ENCODE measurements around the gene ARHGAP27.

The ARHGAP27 gene

GRCh38 chr17:45425125-45425983, 7.3 kb downstream of the ARHGAP27 start:
- peak overlapping the region; percentile 67; the same call in 1 of the 2 replicates for H3K4me3 ChIP-seq (ENCODE audit: low read length)

GRCh38 chr17:45424769-45425124, 7.9 kb downstream of the ARHGAP27 start:
- Histone ChIP-seq H3K9me3 (ENCODE audit: insufficient read depth, low read depth, low read length) (no peaks in the 10 kb centered on the region), H3K4me3 (ENCODE audit: low read length) (peak overlapping the region; percentile 67; the same call in 1 of the 2 replicates), H3K9ac (ENCODE audit: low read depth, low read length) (peak overlapping the region; percentile 79; the same call in 1 of the 2 replicates), H3K27ac (ENCODE audit: low read length) (no peak overlapping the region), H3K4me1 (ENCODE audit: insufficient read depth, low read length) (peaks cover 5% of the 10 kb centered on the region; the same call in 1 of the 2 replicates), H3K27me3 (ENCODE audit: insufficient read depth, low read length) (peaks cover 39% of the 10 kb centered on the region), H3K36me3 (ENCODE audit: insufficient read depth, low read depth, low read length) (no peaks in the 10 kb centered on the region)

More at GRCh38 chr17:45425125-45425983, 7.3 kb downstream of the ARHGAP27 start:
- Histone ChIP-seq H3K4me1 (ENCODE audit: insufficient read depth, low read length) (peaks cover 5% of the 10 kb centered on the region; the same call in 1 of the 2 replicates), H3K27me3 (ENCODE audit: insufficient read depth, low read length) (peaks cover 45% of the 10 kb centered on the region), H3K9me3 (ENCODE audit: insufficient read depth, low read depth, low read length) (no peaks in the 10 kb centered on the region), H3K36me3 (ENCODE audit: insufficient read depth, low read depth, low read length) (no peaks in the 10 kb centered on the region), H3K27ac (ENCODE audit: low read length) (no peak overlapping the region), H3K9ac (ENCODE audit: low read depth, low read length) (peak overlapping the region; percentile 79)

GRCh38 chr17:45423975-45424335, 8.7 kb downstream of the ARHGAP27 start:
- Histone ChIP-seq H3K4me1 (ENCODE audit: insufficient read depth, low read length) (peaks cover 5% of the 10 kb centered on the region; the same call in 1 of the 2 replicates), H3K9me3 (ENCODE audit: insufficient read depth, low read depth, low read length) (no peaks in the 10 kb centered on the region), H3K36me3 (ENCODE audit: insufficient read depth, low read depth, low read length) (no peaks in the 10 kb centered on the region), H3K27me3 (ENCODE audit: insufficient read depth, low read length) (peaks cover 31% of the 10 kb centered on the region), H3K9ac (ENCODE audit: low read depth, low read length) (no peak overlapping the region), H3K27ac (ENCODE audit: low read length) (no peak overlapping the region), H3K4me3 (ENCODE audit: low read length) (no peak overlapping the region)

GRCh38 chr17:45423304-45423974, 9.2 kb downstream of the ARHGAP27 start:
- Histone ChIP-seq H3K27me3 (ENCODE audit: insufficient read depth, low read length) (peaks cover 26% of the 10 kb centered on the region), H3K36me3 (ENCODE audit: insufficient read depth, low read depth, low read length) (no peaks in the 10 kb centered on the region), H3K9ac (ENCODE audit: low read depth, low read length) (no peak overlapping the region), H3K27ac (ENCODE audit: low read length) (no peak overlapping the region), H3K4me1 (ENCODE audit: insufficient read depth, low read length) (peaks cover 5% of the 10 kb centered on the region; the same call in 1 of the 2 replicates), H3K4me3 (ENCODE audit: low read length) (no peak overlapping the region), H3K9me3 (ENCODE audit: insufficient read depth, low read depth, low read length) (no peaks in the 10 kb centered on the region)

- no peaks in the 10 kb centered on the region for H3K9me3 ChIP-seq (ENCODE audit: insufficient read depth, low read depth, low read length)
- no peak overlapping the region for H3K9ac ChIP-seq (ENCODE audit: low read depth, low read length)
- no peak overlapping the region for H3K27ac ChIP-seq (ENCODE audit: low read length)
- no peaks in the 10 kb centered on the region for H3K4me1 ChIP-seq (ENCODE audit: insufficient read depth, low read length)
- no peaks in the 10 kb centered on the region for H3K27me3 ChIP-seq (ENCODE audit: insufficient read depth, low read length)
- no peaks in the 10 kb centered on the region for H3K36me3 ChIP-seq (ENCODE audit: insufficient read depth, low read depth, low read length)
- no peak overlapping the region for H3K4me3 ChIP-seq (ENCODE audit: low read length)
These were observed 17.4 kb downstream of the ARHGAP27 start for GRCh38 chr17:45414990-45415881.

- H3K36me3 ChIP-seq (ENCODE audit: insufficient read depth, low read depth, low read length): no peaks in the 10 kb centered on the region
- no peak overlapping the region for H3K4me3 ChIP-seq (ENCODE audit: low read length)
- no peak overlapping the region for H3K27ac ChIP-seq (ENCODE audit: low read length)
- no peaks in the 10 kb centered on the region for H3K4me1 ChIP-seq (ENCODE audit: insufficient read depth, low read length)
- no peak overlapping the region for H3K9ac ChIP-seq (ENCODE audit: low read depth, low read length)
- no peaks in the 10 kb centered on the region for H3K9me3 ChIP-seq (ENCODE audit: insufficient read depth, low read depth, low read length)
- no peaks in the 10 kb centered on the region for H3K27me3 ChIP-seq (ENCODE audit: insufficient read depth, low read length)
These were observed 19.2 kb downstream of the ARHGAP27 start for GRCh38 chr17:45413498-45413923.

- no peak overlapping the region for H3K27ac ChIP-seq (ENCODE audit: low read length)
- H3K4me3 ChIP-seq (ENCODE audit: low read length): no peak overlapping the region
- no peaks in the 10 kb centered on the region for H3K36me3 ChIP-seq (ENCODE audit: insufficient read depth, low read depth, low read length)
- H3K9me3 ChIP-seq (ENCODE audit: insufficient read depth, low read depth, low read length): no peaks in the 10 kb centered on the region
- no peak overlapping the region for H3K9ac ChIP-seq (ENCODE audit: low read depth, low read length)
- H3K27me3 ChIP-seq (ENCODE audit: insufficient read depth, low read length): peaks cover 7% of the 10 kb centered on the region; the same call in 1 of the 2 replicates
- H3K4me1 ChIP-seq (ENCODE audit: insufficient read depth, low read length): no peaks in the 10 kb centered on the region
These were observed 21.1 kb downstream of the ARHGAP27 start for GRCh38 chr17:45411348-45412105.

GRCh38 chr17:45410144-45411091, 22.3 kb downstream of the ARHGAP27 start:
- no peaks in the 10 kb centered on the region for H3K9me3 ChIP-seq (ENCODE audit: insufficient read depth, low read depth, low read length)
- no peaks in the 10 kb centered on the region for H3K4me1 ChIP-seq (ENCODE audit: insufficient read depth, low read length)
- H3K27ac ChIP-seq (ENCODE audit: low read length): no peak overlapping the region
- no peaks in the 10 kb centered on the region for H3K36me3 ChIP-seq (ENCODE audit: insufficient read depth, low read depth, low read length)
- H3K4me3 ChIP-seq (ENCODE audit: low read length): no peak overlapping the region
- no peak overlapping the region for H3K9ac ChIP-seq (ENCODE audit: low read depth, low read length)
- peaks cover 13% of the 10 kb centered on the region; the same call in 1 of the 2 replicates for H3K27me3 ChIP-seq (ENCODE audit: insufficient read depth, low read length)

GRCh38 chr17:45409659-45410076, 23.0 kb downstream of the ARHGAP27 start:
- Histone ChIP-seq H3K27me3 (ENCODE audit: insufficient read depth, low read length) (peaks cover 13% of the 10 kb centered on the region; the same call in 1 of the 2 replicates), H3K9me3 (ENCODE audit: insufficient read depth, low read depth, low read length) (no peaks in the 10 kb centered on the region), H3K4me1 (ENCODE audit: insufficient read depth, low read length) (peaks cover 3% of the 10 kb centered on the region; the same call in 1 of the 2 replicates), H3K27ac (ENCODE audit: low read length) (no peak overlapping the region), H3K36me3 (ENCODE audit: insufficient read depth, low read depth, low read length) (no peaks in the 10 kb centered on the region), H3K4me3 (ENCODE audit: low read length) (no peak overlapping the region), H3K9ac (ENCODE audit: low read depth, low read length) (no peak overlapping the region)
